ENCODE data around the gene JAG1. TPM values are rescaled to one million over a fixed set of nuclear protein-coding genes. Genes with fewer than 3 reads are reported as not detected.

Gene JAG1
- total and polyA plus RNA-seq, 2 experiments from 2014 or later, result 1.2 to 8.4 TPM

- Histone ChIP-seq H3F3A (ENCODE audit: insufficient read depth) (no peaks in the 10 kb centered on the region), H3K4me3 (no peak overlapping the region), H3K9me2 (ENCODE audit: insufficient read depth) (0 out of 2 replicates have a peak, but pooled peaks cover 4% of the 10 kb centered on the region), H3K27ac (no peak overlapping the region), H3K79me2 (ENCODE audit: insufficient read depth) (no peaks in the 10 kb centered on the region), H3K9me3 (ENCODE audit: low read depth) (no peaks in the 10 kb centered on the region), H3K9ac (no peak overlapping the region), H3K4me1 (ENCODE audit: insufficient read depth) (no peaks in the 10 kb centered on the region), H3K4me2 (ENCODE audit: unreplicated experiment) (no peak overlapping the region), H3K27me3 (replicated peaks; ENCODE audit: insufficient read depth) (no peaks in the 10 kb centered on the region), H2AFZ (no peak overlapping the region), H3K36me3 (ENCODE audit: low read depth) (no peaks in the 10 kb centered on the region), H4K20me1 (ENCODE audit: insufficient read depth) (no peaks in the 10 kb centered on the region)
- DNase-seq, result no peak
- in situ Hi-C loops (cut with MboI), result no loop called here
- TF ChIP-seq EZH2 (IDR thresholded peaks at IDR 0.05; ENCODE audit: insufficient read depth, poor library complexity, severe bottlenecking) (no peak), EZH2phosphoT487 (IDR thresholded peaks at IDR 0.05; ENCODE audit: insufficient read depth, low read depth) (no peak)
- WGBS, 2 experiments (ENCODE audit: low coverage in 1 of 2, low lambda C conversion rate in 2 of 2, missing lambda C conversion rate in 2 of 2), result 67 to 81% methylated on average over 4 of the region's 4 CpGs
These were observed 6.8 kb upstream of the JAG1 start for GRCh38 chr20:10680571-10680970.

GRCh38 chr20:10679269-10679668 is 5.5 kb upstream of the JAG1 start:
- no peaks in the 10 kb centered on the region for H3K9me2 ChIP-seq (ENCODE audit: insufficient read depth)
- no peaks in the 10 kb centered on the region for H3K4me1 ChIP-seq (ENCODE audit: insufficient read depth)
- peaks cover 6% of the 10 kb centered on the region; the same call in 1 of the 2 replicates for H3F3A ChIP-seq (ENCODE audit: insufficient read depth)
- no peaks in the 10 kb centered on the region for H3K79me2 ChIP-seq (ENCODE audit: insufficient read depth)
- H3K4me3 ChIP-seq, result no peak overlapping the region
- H3K4me2 ChIP-seq (ENCODE audit: unreplicated experiment), result no peak overlapping the region
- no peak overlapping the region for H3K9ac ChIP-seq
- no peaks in the 10 kb centered on the region for H3K9me3 ChIP-seq (ENCODE audit: low read depth)
- no peak for DNase-seq
- no peaks in the 10 kb centered on the region for H3K27me3 ChIP-seq (replicated peaks; ENCODE audit: insufficient read depth)
- no peaks in the 10 kb centered on the region for H4K20me1 ChIP-seq (ENCODE audit: insufficient read depth)
- in situ Hi-C loops (cut with MboI), result loop anchor here (10.0 kb wide), 2 partner anchors 526 to 596 kb away; no protein-coding TSS in a partner anchor
- TF ChIP-seq EZH2phosphoT487 (IDR thresholded peaks at IDR 0.05; ENCODE audit: insufficient read depth, low read depth), result no peak
- no peak for TF ChIP-seq EZH2 (IDR thresholded peaks at IDR 0.05; ENCODE audit: insufficient read depth, poor library complexity, severe bottlenecking)
- H3K36me3 ChIP-seq (ENCODE audit: low read depth), result no peaks in the 10 kb centered on the region
- WGBS, 2 experiments (ENCODE audit: low coverage in 1 of 2, low lambda C conversion rate in 2 of 2, missing lambda C conversion rate in 2 of 2), result 42 to 51% methylated on average over 4 of the region's 4 CpGs
- H2AFZ ChIP-seq, result no peak overlapping the region
- no peak overlapping the region for H3K27ac ChIP-seq

GRCh38 chr20:10676518-10676917 is 2.7 kb upstream of the JAG1 start:
- H3K27ac ChIP-seq, result no peak overlapping the region
- no peak overlapping the region for H3K9ac ChIP-seq
- 71% methylated on average over 3 of the region's 3 CpGs for WGBS, 2 experiments (ENCODE audit: low coverage in 1 of 2, low lambda C conversion rate in 2 of 2, missing lambda C conversion rate in 2 of 2)
- no peaks in the 10 kb centered on the region for H3K9me3 ChIP-seq (ENCODE audit: low read depth)
- no peak for TF ChIP-seq EZH2phosphoT487 (IDR thresholded peaks at IDR 0.05; ENCODE audit: insufficient read depth, low read depth)
- no peak for TF ChIP-seq EZH2 (IDR thresholded peaks at IDR 0.05; ENCODE audit: insufficient read depth, poor library complexity, severe bottlenecking)
- peaks cover 6% of the 10 kb centered on the region; the same call in 1 of the 2 replicates for H3F3A ChIP-seq (ENCODE audit: insufficient read depth)
- in situ Hi-C loops (cut with MboI), result loop anchor here (10.0 kb wide), 2 partner anchors 528 to 598 kb away; no protein-coding TSS in a partner anchor
- H3K9me2 ChIP-seq (ENCODE audit: insufficient read depth), result no peaks in the 10 kb centered on the region
- no peak overlapping the region for H2AFZ ChIP-seq
- no peaks in the 10 kb centered on the region for H4K20me1 ChIP-seq (ENCODE audit: insufficient read depth)
- no peak for DNase-seq
- peaks cover 3% of the 10 kb centered on the region; the same call in 1 of the 2 replicates for H3K4me1 ChIP-seq (ENCODE audit: insufficient read depth)
- H3K4me2 ChIP-seq (ENCODE audit: unreplicated experiment), result no peak overlapping the region
- no peak overlapping the region for H3K4me3 ChIP-seq
- no peaks in the 10 kb centered on the region for H3K36me3 ChIP-seq (ENCODE audit: low read depth)
- H3K27me3 ChIP-seq (replicated peaks; ENCODE audit: insufficient read depth), result no peaks in the 10 kb centered on the region
- no peaks in the 10 kb centered on the region for H3K79me2 ChIP-seq (ENCODE audit: insufficient read depth)

- no peaks in the 10 kb centered on the region for H4K20me1 ChIP-seq (ENCODE audit: insufficient read depth)
- DNase-seq, result no peak
- no peak overlapping the region for H3K4me3 ChIP-seq
- in situ Hi-C loops (cut with MboI), result loop anchor here (10.0 kb wide), 2 partner anchors 529 to 599 kb away; no protein-coding TSS in a partner anchor
- no peaks in the 10 kb centered on the region for H3K36me3 ChIP-seq (ENCODE audit: low read depth)
- H3K9me3 ChIP-seq (ENCODE audit: low read depth), result no peaks in the 10 kb centered on the region
- TF ChIP-seq EZH2phosphoT487 (IDR thresholded peaks at IDR 0.05; ENCODE audit: insufficient read depth, low read depth), result no peak
- TF ChIP-seq EZH2 (IDR thresholded peaks at IDR 0.05; ENCODE audit: insufficient read depth, poor library complexity, severe bottlenecking), result no peak
- H3K4me1 ChIP-seq (ENCODE audit: insufficient read depth), result peaks cover 9% of the 10 kb centered on the region; the same call in 1 of the 2 replicates
- H3F3A ChIP-seq (ENCODE audit: insufficient read depth), result peaks cover 13% of the 10 kb centered on the region; the same call in 1 of the 2 replicates
- H3K9me2 ChIP-seq (ENCODE audit: insufficient read depth), result no peaks in the 10 kb centered on the region
- no peaks in the 10 kb centered on the region for H3K79me2 ChIP-seq (ENCODE audit: insufficient read depth)
- WGBS, 2 experiments (ENCODE audit: low coverage in 1 of 2, low lambda C conversion rate in 2 of 2, missing lambda C conversion rate in 2 of 2), result 94 to 95% methylated on average over 4 of the region's 4 CpGs
- no peaks in the 10 kb centered on the region for H3K27me3 ChIP-seq (replicated peaks; ENCODE audit: insufficient read depth)
- no peak overlapping the region for H3K27ac ChIP-seq
- H3K9ac ChIP-seq, result 0 out of 2 replicates have a peak overlapping the region, but pooled peaks have one; percentile 91
- no peak overlapping the region for H2AFZ ChIP-seq
- H3K4me2 ChIP-seq (ENCODE audit: unreplicated experiment), result peak overlapping the region; percentile 81
These were observed 1.6 kb upstream of the JAG1 start for GRCh38 chr20:10675450-10675848.

All from GM23248 (cell line).